Right atrium auricular region (tissue), 2 donors: Measurements from ENCODE around the gene TLE3. TPM values are rescaled to one million over a fixed set of nuclear protein-coding genes. Genes with fewer than 3 reads are reported as not detected.

Source experiments
- DNase-seq: peaks from one replicate; pipeline ENCODE4 v3.0.0-alpha.2; 2019; ENCODE audit warnings: low spot score
- H3K27ac ChIP-seq, 2 donors: fragments of 200-600 bp; sonication (generic); 1 replicate in 1 of 2; 2 replicates in 1 of 2; pipeline ENCODE4 v1.5.1; 2016 to 2019
- H3K27me3 ChIP-seq, 2 donors: fragments of 200-600 bp; sonication (generic); one replicate each; pipeline versions ENCODE4 v1.5.1 to v1.6.0; 2017 to 2019
- H3K36me3 ChIP-seq: fragments of 200-600 bp; sonication (generic); one replicate; pipeline ENCODE4 v1.5.1; 2016
- H3K4me1 ChIP-seq, 2 donors: fragments of 200-600 bp; sonication (generic); one replicate each; pipeline versions ENCODE4 v1.5.1 to v1.6.0; 2017 to 2019
- H3K4me3 ChIP-seq, 2 donors: fragments of 200-600 bp; sonication (generic); 1 replicate in 1 of 2; 2 replicates in 1 of 2; pipeline ENCODE4 v1.5.1; 2017 to 2019; ENCODE audit warnings: mild to moderate bottlenecking in 1 of 2, moderate library complexity in 1 of 2
- H3K9me3 ChIP-seq, 2 donors: fragments of 200-600 bp; sonication (generic); one replicate each; pipeline ENCODE4 v1.5.1; 2019
- total RNA-seq, 2 donors: library from RNA; depleted of rRNA; stranded (reverse); fragments of >200 nt; gene quantifications; one replicate each; pipeline ENCODE4 v1.1.0, GENCODE V29; 2016
- TF ChIP-seq, protein P1 (sequence below), 2 donors: fragments of 200-600 bp; sonication (generic); IDR thresholded peaks; one replicate each; pipeline ENCODE4 v1.5.1; 2019; ENCODE audit warnings: antibody characterized with exemption in 2 of 2

Gene TLE3
- total RNA-seq, 2 donors from 2014 or later, result 23.3 to 61.7 TPM

- Histone ChIP-seq H3K4me3 (peak overlapping the region; percentile 77 to 82), H3K4me1 (peaks cover 0 to 78% of the 10 kb centered on the region in 2 donors), H3K27me3 (no peaks in the 10 kb centered on the region), H3K36me3 (peaks cover 8% of the 10 kb centered on the region), H3K27ac (peak overlapping the region; percentile 93 to 97), H3K9me3 (no peaks in the 10 kb centered on the region)
- DNase-seq, result no peak
- TF ChIP-seq, protein P1, sequence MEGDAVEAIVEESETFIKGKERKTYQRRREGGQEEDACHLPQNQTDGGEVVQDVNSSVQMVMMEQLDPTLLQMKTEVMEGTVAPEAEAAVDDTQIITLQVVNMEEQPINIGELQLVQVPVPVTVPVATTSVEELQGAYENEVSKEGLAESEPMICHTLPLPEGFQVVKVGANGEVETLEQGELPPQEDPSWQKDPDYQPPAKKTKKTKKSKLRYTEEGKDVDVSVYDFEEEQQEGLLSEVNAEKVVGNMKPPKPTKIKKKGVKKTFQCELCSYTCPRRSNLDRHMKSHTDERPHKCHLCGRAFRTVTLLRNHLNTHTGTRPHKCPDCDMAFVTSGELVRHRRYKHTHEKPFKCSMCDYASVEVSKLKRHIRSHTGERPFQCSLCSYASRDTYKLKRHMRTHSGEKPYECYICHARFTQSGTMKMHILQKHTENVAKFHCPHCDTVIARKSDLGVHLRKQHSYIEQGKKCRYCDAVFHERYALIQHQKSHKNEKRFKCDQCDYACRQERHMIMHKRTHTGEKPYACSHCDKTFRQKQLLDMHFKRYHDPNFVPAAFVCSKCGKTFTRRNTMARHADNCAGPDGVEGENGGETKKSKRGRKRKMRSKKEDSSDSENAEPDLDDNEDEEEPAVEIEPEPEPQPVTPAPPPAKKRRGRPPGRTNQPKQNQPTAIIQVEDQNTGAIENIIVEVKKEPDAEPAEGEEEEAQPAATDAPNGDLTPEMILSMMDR (IDR thresholded peaks at IDR 0.05), result no peak
Observed at GRCh38 chr15:70096215-70097062, 1.3 kb downstream of the TLE3 start.

- peaks cover 8% of the 10 kb centered on the region for H3K36me3 ChIP-seq
- DNase-seq, result no peak
Observed at GRCh38 chr15:70095408-70096214, 2.1 kb downstream of the TLE3 start.

GRCh38 chr15:70094690-70095311 lies 2.9 kb downstream of the TLE3 start:
- H3K9me3 ChIP-seq, result no peaks in the 10 kb centered on the region
- DNase-seq, result no peak
- H3K4me3 ChIP-seq, result peak overlapping the region; percentile 77 to 82
- peaks cover 0 to 77% of the 10 kb centered on the region in 2 donors for H3K4me1 ChIP-seq
- H3K27ac ChIP-seq, result peak overlapping the region; percentile 5 to 97
- H3K36me3 ChIP-seq, result peaks cover 8% of the 10 kb centered on the region
- TF ChIP-seq, protein P1 (IDR thresholded peaks at IDR 0.05), result no peak
- H3K27me3 ChIP-seq, result no peaks in the 10 kb centered on the region

More at GRCh38 chr15:70095408-70096214, 2.1 kb downstream of the TLE3 start:
- Histone ChIP-seq H3K27me3 (no peaks in the 10 kb centered on the region), H3K4me1 (peaks cover 0 to 78% of the 10 kb centered on the region in 2 donors), H3K9me3 (no peaks in the 10 kb centered on the region), H3K4me3 (peak overlapping the region; percentile 77 to 82), H3K27ac (peak overlapping the region; percentile 93 to 97)
- TF ChIP-seq, protein P1 (IDR thresholded peaks at IDR 0.05), result no peak

GRCh38 chr15:70093481-70094319 lies 4.0 kb downstream of the TLE3 start:
- Histone ChIP-seq H3K9me3 (no peaks in the 10 kb centered on the region), H3K36me3 (peaks cover 8% of the 10 kb centered on the region), H3K4me3 (no peak overlapping the region), H3K4me1 (peaks cover 0 to 84% of the 10 kb centered on the region in 2 donors), H3K27me3 (no peaks in the 10 kb centered on the region), H3K27ac (no peak overlapping the region)
- TF ChIP-seq, protein P1 (IDR thresholded peaks at IDR 0.05), result no peak
- DNase-seq, result no peak

DNA sequence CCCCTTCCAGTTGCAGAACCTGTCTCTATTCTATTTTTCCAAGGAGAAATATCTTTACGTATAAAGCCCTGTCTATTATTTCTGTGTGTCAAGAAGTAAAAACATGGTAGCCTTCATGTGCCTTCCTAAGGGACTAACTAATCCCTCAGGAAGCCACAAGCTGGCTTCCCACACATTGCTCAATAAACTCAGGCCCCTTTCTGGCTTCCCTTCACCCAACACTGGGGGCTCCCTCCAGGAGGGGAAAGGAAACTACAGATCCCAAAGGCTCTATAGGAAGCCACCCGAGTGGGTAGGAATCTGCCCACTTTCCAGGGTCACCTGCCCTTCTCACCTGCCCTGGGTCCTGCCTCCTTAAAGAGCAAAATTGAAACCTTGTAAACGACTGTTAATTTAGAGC lies 4.6 kb downstream of the TLE3 start:
- TF ChIP-seq, protein P1 (IDR thresholded peaks at IDR 0.05), result no peak
- H3K27ac ChIP-seq, result no peak overlapping the region
- H3K27me3 ChIP-seq, result no peaks in the 10 kb centered on the region
- no peak for DNase-seq
- no peak overlapping the region for H3K4me3 ChIP-seq
- no peaks in the 10 kb centered on the region for H3K9me3 ChIP-seq
- peaks cover 8% of the 10 kb centered on the region for H3K36me3 ChIP-seq
- peaks cover 0 to 83% of the 10 kb centered on the region in 2 donors for H3K4me1 ChIP-seq
